ENCODE data around the gene P4HTM.

GRCh38 chr3:48960841-48961413, 29.1 kb upstream of the P4HTM start:
- TF ChIP-seq MAX (IDR thresholded peaks at IDR 0.05; ENCODE audit: insufficient read depth, insufficient read length): no peak
- TF ChIP-seq GATA2 (IDR thresholded peaks at IDR 0.05; ENCODE audit: insufficient read depth, insufficient read length, low read depth, low read length): no peak
- TF ChIP-seq CTCF (IDR thresholded peaks at IDR 0.05; ENCODE audit: extremely low read depth in 1 of 2, insufficient read depth in 1 of 2, low read depth in 1 of 2, low read length in 2 of 2): no peak
- no peak for TF ChIP-seq POLR2AphosphoS5 (IDR thresholded peaks at IDR 0.05; ENCODE audit: insufficient read depth, low read depth, low read length)
- no peak for TF ChIP-seq EZH2 (IDR thresholded peaks at IDR 0.05; ENCODE audit: borderline replicate concordance, low read depth, low read length, severe bottlenecking)
- no peak for TF ChIP-seq MYC (IDR thresholded peaks at IDR 0.05; ENCODE audit: low read depth, low read length)
- TF ChIP-seq FOS (IDR thresholded peaks at IDR 0.05; ENCODE audit: borderline replicate concordance, insufficient read depth, low read length): no peak
- no peak for TF ChIP-seq JUN (IDR thresholded peaks at IDR 0.05; ENCODE audit: borderline replicate concordance, insufficient read depth, insufficient read length, low read depth)

Data from endothelial cell of umbilical vein (primary cell).